GM21528 (cell line): ENCODE measurements around the gene DNASE1.

Source experiments
- ATAC-seq: cut with Tn5 transposase; IDR thresholded peaks from one replicate; pipeline ENCODE4 v1.9.1; 2021; ENCODE audit warnings: mild to moderate bottlenecking, moderate library complexity; ENCODE audit not compliant: unreplicated experiment, low FRiP score

DNASE1 gene

DNA sequence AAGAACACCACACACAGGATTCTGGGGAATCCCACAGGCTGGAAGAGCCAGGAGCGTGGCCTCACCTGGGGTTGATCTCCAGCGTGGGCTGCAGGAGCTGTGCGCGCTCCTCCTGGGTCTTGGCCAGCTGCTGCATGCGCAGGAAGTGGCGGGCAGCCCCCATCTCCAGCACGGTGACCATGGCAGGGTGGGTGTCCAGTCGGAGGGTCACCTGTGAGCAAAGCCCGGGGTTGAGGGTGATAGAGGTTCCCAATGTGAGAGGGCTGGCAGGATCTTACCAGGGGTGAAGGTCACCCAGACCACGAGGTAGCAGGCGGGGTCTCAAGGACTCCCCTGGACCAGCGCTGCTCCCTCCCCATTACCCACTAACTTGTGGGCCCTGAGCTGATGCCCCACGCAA, 7.4 kb downstream of the DNASE1 start:
- no peak for ATAC-seq

DNA sequence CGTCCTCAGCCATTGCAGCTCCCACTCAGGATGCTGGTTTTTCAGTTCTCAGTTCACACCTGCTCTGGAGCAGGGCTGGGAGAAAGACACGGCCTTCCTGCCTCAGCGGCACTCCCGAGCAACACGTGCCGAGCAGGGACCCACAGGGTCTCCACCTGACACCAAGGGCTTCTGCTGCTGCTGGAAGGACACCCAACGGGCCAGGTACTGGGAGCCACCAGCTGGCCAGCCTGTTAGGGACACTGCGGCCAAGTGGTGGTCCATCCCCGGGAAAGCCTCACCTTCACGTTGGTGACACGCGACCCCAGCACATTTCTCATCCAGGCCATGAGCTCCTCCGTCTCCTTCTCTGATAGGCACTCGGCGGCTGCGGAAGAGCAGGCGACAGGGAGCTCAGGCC, 8.1 kb downstream of the DNASE1 start:
- ATAC-seq = no peak

DNA sequence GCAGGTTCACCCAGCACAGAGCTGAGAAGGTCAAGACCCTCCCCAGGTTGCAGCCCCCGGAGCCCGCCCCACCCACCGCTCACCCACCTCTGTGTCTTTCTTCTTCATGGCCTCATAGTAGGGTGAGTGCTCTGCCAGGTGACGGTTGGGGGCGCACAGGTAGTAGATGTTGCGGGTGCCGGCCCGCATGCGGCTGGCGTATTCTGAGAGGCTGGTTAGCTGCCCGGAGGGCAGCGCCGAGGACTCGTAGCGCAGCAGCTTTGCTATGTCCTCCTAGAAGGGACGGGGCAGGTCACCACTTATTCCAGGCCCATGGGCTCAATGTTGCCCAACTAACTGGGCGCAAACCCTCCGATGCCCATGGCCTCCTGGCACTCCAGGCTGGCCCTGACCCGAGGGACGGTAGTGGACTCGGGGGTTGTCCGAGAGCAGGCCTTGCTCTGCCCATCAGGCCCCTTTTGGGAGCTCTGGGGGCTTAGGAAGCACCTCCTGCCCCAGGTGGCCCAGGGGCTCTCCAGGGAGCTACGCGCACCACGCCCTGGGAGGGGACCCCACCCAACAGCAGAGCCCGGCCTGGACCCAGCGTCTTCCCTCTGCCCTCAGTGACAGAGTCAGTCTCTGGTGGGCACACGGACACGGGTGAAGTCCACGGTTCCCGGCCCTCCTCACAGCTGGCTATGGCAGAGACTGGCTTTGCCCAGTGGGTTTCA, 9.9 kb downstream of the DNASE1 start:
- ATAC-seq = no peak

DNA sequence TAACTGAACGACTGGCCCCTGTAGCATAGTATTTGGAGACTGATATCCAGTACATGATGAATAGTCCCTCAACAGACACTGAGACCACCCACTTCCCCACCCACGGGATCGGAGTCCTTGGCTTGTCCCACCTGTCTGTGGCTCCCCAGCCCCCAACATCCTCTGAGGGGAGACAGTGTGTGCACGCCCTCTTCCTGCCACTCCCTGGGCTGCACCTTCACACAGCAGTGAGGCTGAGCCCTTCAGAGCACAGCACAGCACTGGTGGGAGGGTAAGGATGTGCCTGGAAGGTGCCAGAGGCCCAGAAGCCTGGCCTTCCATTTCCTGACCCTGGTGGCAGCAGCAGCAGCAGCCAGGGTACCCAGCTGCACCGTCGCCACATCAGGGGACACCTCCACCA, 11.0 kb downstream of the DNASE1 start:
- ATAC-seq = no peak

DNA sequence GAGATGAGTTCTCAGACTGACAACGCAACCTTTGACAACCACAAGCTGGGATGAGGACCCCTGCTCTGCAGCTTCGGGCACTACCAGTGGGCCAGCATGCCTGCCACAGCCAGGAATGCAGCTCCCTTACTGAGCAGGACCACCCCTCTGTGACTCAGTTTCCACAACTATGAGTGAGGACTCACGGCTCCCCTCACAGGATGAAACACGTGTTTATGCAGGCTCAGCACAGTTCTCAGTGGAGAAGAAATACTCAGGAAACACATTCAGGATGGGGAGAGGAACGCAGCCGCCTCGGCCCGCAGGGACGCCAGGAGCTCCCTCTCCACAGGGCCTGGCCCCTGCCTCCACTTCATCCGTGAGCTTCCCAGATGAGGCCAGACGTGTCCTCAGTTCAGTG, 14.1 kb downstream of the DNASE1 start:
- ATAC-seq = no peak

DNA sequence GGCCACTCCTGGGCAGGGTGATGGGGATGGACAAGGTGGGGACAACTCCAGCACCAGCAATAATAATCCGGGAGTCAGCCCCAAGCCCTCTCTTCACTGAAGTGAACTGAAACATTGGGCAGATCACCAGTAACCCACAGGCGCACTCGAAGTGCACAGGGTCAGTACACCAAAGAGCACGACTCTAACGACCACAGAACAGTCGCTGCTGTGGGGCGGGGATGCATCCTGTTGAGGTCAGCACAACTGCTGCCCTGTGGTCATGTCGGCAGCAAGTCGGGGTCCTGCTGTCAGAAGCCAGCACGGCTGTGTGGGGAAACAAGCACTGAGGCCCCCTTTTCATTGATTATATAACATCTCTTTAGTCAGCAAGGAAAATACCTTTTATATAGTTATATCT, 14.6 kb downstream of the DNASE1 start:
- ATAC-seq = no peak

DNA sequence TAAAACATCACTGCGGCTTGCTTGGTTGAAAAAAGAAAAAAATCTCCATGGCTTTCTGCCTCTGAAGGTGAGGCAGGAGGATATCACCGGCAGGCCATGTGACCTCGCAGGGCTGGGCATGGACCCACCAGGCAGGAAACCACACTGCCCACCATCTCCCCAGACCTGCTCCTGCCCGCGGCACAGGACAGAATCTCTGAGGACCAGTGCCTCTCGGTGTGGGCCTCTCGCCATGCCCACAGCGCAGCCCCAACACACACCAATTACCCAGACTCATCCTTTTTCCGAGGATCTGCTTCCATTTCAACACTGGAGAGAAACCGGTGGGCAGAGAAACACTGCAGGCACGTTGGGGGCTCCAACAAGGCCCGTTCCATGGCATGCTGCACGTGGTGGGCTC, 16.2 kb downstream of the DNASE1 start:
- no peak for ATAC-seq

DNA sequence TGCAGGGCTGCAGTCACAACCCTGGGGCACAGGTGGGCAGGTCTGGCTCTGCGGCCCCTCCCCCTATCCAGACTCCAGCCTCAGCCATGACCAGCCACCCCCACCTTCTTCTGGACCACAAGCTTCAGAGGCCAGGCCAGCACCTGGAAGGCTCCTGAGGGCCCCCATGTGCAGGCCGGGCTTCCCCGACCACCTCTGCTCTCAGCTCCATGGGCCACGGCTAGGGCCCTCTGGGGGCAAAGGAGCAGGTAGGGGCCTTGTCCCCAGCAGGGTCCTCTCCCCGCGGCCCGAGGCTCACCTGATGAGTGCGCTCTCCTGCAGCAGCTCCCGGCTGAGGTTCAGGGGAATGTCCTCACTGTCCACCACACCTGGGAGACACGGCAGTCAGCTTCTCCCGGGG, 16.9 kb downstream of the DNASE1 start:
- ATAC-seq = no peak

DNA sequence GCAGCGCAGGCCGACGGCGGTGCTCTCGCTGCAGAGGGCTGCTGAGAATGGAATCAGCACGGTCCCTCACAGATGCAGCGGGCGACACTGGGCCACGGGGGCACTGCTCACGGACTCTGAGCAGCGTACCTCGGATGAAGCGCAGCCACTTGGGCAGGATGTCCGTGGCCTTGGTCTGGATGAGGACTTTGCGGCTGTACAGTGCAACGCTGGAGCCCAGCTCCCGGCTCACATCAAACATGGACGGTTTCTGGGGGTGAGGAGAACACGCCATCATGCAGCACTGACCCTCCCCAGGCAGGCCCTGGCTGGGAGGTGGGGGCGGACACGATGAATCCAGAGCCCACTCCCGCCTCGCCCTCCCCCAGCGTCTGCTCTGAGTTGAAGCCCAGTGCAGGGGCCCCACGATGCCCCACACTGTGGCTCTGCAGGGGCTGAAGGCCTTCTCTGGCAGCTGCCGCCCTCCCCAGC, 18.1 kb downstream of the DNASE1 start:
- no peak for ATAC-seq

DNA sequence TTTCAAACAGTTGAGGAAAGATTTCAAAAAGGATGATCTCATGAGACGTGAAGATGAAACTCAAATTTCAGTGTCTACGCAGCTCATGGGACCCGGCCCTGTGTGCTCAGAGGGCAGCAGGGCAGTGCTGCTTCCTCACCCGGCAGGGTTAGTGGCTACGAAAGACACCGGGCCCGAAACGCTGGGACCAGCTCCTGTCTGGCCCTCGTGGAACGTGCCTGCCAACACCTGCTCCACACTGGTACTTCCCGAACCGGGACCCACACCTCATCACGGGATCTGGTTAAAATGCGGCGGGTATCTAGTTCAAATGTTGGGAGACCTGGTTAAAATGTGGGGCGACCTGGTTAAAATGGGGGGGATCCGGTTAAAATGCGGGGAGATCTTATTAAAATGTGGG, 18.7 kb downstream of the DNASE1 start:
- ATAC-seq = no peak

DNA sequence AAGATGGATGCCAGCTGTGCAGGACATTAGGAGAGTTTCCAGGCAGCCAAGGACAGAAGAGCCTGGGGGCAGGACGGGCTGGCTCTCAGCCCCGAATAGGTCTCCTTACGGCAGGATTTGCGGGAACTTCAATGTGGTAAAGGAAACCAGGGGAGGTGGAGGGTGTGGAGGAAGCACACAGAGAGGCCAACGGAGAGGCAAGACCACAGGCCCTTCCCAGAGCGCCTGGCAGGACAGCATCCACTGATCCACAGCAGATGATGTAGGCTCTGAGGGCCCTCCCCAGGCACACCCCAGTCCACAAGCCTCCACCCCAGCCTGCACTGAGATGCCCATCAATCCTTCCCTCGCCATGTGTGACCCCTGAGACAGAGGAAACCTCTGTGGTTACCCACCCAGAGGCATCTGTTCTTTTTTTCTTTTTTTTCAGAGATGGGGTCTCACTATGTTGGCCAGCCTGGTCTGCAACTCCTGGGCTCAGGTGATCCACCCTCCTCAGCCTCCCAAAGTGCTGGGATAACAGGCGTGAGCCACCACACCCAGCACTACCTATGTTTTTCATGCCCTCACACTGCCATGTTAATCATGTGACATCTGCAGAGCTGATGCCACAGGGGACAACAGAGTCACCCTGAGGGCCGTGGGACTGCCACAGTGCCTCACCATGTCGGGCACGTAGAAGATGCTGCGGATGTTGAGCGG, 19.3 kb downstream of the DNASE1 start:
- no peak for ATAC-seq

DNA sequence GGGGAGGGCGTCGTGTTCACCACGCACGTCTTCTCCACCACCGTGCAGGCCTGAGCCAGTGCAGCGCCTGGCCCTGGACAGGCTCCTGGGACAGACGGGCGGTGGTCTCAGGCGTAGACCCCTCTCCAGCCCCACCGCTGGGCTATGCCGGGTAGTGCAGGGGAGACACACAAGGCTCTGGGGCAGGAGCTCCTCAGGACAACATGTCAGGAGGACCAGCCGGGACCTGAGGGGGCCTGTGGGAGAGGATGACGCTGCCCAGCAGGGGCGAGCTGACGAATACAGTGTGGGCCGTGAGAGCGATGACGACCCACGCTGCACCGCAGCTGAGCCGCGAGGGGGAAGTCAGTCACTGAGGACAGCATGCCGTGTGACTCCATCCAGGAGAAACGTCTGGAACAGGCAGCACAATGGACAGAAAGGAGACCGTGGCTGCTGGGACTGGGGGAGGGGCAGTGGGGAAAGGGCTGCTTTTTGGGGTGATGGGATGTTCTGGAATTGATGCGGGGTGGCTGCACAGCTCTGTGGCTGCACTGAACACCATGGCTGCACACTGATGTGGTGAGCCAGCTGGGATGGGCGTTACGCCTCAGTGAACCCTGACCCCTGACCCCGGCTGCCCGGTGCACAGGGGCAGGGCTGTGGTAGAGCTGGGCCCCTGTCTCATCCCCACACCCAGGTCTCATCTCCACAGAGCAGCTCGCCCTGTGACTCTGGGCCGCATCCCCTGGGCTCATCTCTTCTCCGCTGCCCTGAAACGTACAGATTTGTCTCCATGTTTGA, 20.2 kb downstream of the DNASE1 start:
- no peak for ATAC-seq

DNA sequence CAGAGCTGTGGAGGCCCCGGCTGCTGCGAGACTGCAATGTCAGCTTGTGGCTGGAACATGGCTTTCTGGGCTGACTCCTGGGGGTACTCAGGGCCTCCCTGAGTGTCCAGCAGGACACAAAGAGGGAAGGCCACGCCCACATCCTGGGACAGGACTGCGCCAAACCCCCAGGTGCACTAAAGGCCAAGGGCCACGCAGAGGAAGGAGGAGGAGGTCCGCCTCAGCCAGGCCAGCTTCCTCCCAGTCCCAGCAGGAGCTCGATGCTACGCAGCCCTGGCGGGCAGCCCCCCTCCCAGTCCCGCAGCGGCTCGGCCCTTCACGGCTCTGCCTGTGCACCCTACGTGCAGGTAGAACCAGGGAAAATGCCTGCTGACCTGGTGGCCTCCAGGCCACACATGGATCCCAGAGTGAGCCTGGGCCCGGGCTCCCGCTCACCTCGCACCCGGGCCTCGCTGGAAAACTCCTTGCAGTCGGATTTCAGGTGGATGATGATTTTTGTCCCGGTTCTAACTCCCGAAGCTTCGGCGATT, 21.2 kb downstream of the DNASE1 start:
- ATAC-seq = no peak

DNA sequence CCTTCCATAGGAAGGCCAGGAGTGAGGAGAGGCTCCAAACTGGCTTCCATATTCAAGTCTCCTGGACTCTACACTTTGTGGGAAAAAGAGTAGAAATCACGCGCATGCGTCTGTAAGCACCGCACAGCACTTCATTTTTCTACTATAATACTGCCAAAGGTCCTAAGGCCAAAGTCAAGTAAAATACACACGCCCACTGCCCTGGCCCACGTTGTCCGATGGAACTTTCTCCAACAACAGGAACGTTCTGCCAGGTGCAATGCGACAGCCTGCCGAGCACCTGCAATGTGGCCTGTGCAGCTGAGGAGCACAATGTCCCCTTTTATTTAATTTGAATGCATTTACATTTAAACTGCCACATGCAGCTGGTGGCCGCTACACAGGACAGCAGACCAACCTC, 23.5 kb downstream of the DNASE1 start:
- no peak for ATAC-seq

DNA sequence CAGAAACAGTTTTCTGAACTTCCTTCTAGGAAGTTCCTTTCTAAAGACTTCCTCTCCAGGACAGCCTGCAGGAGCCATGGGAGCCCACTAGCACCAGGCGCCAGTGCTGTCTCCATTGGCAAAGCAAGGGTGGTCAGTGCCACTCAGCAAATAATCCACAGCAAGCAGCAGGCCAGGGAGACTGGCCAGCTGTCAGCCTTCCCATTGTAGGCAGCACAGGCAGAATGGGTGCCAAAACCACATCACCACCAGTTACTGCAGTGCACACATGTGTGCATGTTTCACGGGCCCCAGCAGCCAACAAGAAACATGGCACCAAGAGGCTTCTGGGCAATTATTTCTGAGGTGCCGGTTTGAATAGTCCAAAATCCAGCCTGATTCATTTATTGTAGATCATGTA, 26.7 kb downstream of the DNASE1 start:
- ATAC-seq = no peak

DNA sequence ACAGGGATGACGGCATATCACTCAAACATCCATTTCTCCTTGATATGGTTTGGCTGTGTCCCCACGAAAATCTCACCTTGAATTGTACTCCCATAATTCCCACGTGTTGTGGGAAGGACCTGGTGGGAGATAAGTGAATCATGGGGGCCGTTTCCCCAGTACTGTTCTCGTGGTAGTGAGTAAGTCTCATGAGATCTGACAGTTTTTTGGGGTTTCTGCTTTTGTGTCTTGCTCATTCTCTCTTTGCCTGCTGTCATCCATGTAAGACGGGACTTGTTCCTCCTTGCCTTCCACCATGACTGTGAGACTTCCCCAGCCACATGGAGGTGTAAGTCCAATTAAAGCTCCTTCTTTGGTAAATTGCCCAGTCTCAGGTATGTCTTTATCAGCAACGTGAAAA, 32.5 kb downstream of the DNASE1 start:
- ATAC-seq = no peak

DNA sequence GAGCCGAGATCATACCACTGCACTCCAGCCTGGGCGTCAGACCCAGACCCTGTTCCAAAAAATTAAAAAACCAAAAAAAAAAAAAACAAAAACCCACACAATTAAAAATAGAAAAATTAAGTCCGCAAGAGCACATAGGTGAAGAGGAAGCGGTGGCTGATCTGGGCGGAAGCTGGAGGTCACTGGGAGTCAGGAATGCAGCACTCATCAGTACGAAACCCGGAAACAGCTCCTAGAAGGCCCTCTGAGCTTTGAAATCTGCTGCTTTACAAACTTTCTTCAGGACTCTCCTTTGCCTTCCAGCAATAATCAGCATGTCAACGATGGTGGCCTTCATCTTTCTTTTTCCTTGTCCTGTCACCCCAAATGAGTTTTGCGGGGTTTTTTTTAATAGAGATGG, 33.3 kb downstream of the DNASE1 start:
- ATAC-seq = no peak

DNA sequence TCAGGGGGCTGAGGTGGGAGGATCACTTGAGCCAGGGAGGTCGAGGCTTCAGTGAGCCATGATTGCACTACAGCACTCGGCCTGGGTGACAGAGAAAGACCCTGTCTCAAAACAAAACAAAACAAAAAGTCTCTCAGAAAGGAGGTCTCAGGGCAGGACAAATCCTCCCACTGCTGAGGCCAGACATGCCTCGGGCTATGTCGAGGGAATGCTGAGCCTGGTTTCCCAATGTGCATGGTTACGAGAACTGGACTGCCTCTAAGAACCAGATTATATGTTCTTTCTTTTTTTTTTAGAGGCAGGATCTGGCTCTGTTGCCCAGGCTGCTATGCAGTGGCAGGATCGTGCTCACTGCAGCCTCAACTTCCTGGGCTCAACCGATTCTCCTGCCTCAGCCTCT, 35.2 kb downstream of the DNASE1 start:
- no peak for ATAC-seq

DNA sequence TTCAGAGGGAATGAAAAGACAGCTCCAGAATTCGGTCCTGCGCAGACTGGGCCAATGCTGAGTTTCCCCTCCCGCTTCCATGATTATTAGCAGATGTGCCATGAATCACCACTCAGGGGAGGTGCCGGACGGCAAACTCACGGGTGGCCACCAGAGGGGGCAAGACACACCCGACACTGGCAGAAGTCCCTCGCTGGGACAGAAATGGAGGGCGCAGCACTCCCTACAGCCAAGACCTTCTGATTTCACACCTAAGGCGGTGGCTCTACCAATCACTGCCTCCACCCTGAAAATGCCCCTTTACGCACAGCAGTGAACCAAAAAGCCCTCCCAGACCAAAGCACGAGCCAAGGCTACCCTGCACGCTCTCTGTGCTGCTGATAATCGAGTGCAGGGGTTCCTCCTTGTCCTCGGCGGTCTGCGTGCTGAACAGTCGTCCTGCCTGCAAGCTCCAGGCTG, 36.0 kb downstream of the DNASE1 start:
- no peak for ATAC-seq

DNA sequence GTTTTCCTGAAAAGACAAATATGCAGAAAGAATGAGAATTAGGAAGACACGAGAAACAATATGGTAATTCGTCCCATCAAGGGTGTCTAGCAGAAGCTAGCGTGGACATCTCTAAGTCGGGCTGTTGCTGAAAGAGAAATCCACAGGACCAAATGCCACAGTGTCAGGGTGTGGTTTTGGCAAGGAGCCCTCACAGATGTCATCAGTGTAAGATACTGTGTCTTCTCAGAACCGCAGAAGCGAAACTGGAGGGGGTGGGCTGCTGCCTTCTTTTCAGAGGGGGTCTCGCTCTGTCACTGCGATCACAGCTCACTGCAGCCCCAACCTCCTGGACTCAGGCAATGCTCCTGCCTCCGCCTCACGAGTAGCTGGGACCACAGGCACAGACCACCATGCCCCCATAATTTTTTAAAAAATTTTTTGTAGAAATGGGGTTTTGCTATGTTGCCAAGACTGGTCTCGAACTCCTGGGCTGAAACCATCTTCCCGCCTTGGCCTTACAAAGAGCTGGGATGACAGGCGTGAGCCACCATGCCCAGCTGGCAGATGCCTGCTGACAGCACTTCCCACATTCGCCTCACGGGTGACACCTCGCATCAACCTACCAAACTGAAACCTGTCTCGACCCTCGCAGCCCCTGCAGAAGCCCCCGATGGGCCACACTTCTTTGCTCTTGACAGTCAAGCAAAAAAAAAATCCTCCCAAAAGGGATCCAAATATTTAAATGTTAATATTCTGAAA, 36.7 kb downstream of the DNASE1 start:
- ATAC-seq = no peak

DNA sequence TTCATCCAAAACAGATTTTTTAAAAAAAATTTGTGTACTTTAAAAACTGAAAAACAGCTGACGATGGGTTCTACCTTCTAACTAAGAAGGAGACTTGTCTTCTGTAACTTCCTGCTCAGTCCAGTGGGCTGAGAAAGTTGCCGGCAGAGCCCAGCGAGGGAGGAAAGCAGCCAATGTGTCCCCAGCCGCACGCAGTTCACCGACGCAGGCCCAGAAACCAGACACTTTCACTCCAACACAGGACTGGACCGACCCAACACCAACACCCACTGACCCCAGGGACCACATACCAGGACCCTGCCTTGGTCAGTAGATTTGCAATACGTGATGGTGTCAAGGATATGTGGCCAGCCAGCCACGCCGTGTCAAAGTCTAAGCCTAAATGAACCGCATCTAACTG, 37.3 kb downstream of the DNASE1 start:
- ATAC-seq = no peak
